ENCODE measurements around the gene LRRC55.

Gene LRRC55

DNA sequence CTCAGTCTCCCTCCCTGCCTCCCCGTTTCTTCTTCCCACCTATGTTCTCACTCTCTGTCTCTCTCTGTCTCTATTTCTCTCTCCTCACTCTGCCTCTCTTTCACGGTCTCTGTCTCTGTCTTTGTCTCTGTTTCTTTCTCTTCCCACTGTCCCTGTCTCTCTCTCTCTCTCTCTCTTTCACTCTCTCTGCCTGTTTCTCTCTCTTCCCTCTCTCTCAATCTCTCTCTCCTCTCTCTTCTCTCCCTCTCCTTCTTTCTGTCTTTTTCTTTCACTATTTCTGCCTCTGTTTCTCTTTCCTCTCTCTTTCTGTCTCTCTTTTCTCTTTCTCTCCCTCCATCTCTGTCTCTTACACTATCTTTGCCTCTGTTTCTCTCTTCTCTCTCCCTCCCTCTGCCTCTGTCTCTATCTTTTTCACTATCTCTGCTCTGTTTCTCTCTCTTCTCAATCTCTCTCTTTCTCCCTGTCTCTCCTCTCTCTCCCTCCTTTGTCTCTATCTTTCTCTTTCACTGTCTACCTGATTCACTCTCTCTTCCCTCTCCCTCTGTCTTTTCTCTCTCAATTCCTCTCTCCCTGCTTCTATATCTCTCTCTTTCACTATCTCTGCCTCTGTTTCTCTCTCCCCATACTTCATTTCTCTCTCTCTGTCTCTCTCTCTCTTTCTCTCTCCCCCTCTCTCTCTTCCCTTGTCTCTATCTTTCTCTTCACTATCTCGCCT lies 49.9 kb downstream of the LRRC55 start:
- in situ Hi-C loops (cut with MboI; ENCODE audit: low sequenced_read_pairs): loop anchor here (25.0 kb wide), 1 partner anchor 394 kb away; no protein-coding TSS in a partner anchor

DNA sequence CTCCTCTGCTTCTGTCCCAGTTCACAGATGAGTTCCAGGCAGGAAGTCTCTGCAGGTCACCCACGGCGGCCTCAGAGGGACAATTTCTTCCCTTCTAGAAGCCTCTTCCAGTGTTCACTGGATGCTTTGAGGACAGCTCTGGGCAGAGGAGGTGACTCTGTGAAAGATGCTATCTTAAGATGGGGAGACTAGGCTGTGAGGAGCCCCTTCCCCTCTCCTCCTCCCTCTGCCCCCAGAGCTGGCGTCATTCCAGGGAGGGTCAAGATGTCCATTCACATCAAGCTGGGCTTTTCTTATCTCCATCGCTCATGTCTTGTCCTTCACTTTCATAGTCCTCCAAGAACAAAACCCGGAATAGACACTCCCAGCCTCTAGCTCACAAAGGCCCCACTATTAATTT lies 51.9 kb downstream of the LRRC55 start:
- in situ Hi-C loops (cut with MboI; ENCODE audit: low sequenced_read_pairs): loop anchor here (25.0 kb wide), 1 partner anchor 396 kb away; no protein-coding TSS in a partner anchor

GRCh38 chr11:57235761-57236703 lies 54.3 kb downstream of the LRRC55 start:
- in situ Hi-C loops (cut with MboI; ENCODE audit: low sequenced_read_pairs): loop anchor here (25.0 kb wide), 1 partner anchor 399 kb away; no protein-coding TSS in a partner anchor

DNA sequence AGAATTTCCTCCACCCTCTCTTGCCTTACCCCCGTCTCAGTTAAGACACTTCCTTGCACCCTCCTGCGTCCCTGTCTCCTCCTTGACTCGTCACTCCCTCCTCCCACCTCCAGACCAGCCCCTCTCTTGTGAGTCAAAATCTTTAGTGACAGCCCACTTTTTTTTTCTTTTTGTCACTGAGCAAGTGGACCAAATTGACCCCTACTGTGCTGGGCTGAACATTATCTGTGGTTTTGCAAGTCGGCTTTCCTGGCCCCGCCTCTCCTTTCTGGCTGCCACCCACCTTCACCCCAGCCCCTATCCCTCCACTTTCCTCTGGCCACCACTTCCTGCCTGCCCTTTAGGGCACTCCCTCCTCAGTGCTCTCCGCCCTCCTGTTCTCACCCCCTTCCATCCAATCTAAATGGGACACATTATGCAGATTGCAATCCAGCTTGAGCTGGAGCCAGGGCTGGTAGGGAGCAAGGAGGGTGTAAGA lies 55.5 kb downstream of the LRRC55 start, which contains the start of gene APLNR:
APLNR (minus strand) TSS at position 47 of the 478 bp plus-strand sequence. CDS start 246 bp downstream, outside the sequence.
- in situ Hi-C loops (cut with MboI; ENCODE audit: low sequenced_read_pairs): loop anchor here (25.0 kb wide), 1 partner anchor 400 kb away; no protein-coding TSS in a partner anchor

GRCh38 chr11:57239348-57239747 lies 57.6 kb downstream of the LRRC55 start:
- in situ Hi-C loops (cut with MboI; ENCODE audit: low sequenced_read_pairs): loop anchor here (25.0 kb wide), 1 partner anchor 402 kb away; no protein-coding TSS in a partner anchor

GRCh38 chr11:57240007-57240406 lies 58.3 kb downstream of the LRRC55 start:
- in situ Hi-C loops (cut with MboI; ENCODE audit: low sequenced_read_pairs): loop anchor here (25.0 kb wide), 1 partner anchor 403 kb away; no protein-coding TSS in a partner anchor

DNA sequence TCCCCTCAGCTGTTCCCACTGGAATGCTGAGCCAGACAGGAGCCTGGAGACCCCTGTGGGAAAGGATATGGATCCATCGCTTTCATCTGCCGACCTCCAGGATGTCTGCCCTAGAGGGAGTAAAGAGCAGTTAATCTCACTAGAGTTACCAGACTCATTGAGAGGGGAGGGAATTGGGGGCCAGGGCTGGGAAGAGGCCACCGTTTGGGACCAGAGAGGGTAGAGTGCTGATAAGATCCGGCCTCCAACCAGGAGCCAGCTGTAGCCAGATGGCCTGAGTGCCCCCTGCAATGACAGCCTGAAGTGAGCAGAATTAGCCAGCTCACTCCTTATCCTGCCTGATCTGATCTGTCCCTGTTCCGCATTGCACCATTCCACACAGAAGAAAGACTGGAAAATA lies 59.0 kb downstream of the LRRC55 start:
- in situ Hi-C loops (cut with MboI; ENCODE audit: low sequenced_read_pairs): loop anchor here (25.0 kb wide), 1 partner anchor 403 kb away; no protein-coding TSS in a partner anchor

All from HL-60/S4 treated with retinoic acid at 250 ng/mL for 4 days and 3 days (cell line).